Measurements from ENCODE around the gene PMM1. TPM values are rescaled to one million over a fixed set of nuclear protein-coding genes. Genes with fewer than 3 reads are reported as not detected.

The PMM1 gene
- total RNA-seq, 1 experiment from 2014 or later = 18.6 TPM

DNA sequence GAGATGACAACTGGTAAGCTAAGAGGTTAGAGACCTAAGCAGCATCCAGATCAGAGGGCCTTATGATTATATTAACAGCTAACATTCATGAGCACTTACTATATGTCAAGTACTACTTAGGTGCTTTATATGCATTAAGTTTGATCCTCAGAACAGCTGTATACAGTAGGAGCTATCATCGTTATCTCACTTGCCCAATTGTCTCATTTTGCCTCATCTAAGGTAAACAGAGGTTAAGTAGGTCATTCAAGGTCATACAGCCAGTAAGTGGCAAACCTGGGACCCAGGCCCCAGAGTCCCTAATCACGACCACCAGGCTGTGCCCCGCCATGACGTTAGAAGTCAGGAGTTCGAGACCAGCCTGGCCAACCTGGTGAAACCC, 40.8 kb downstream of the PMM1 start:
- Histone ChIP-seq H3K36me3 (ENCODE audit: low read depth, low read length) (no peaks in the 10 kb centered on the region), H2AFZ (ENCODE audit: low read length) (no peak overlapping the region), H3K79me2 (ENCODE audit: low read length) (peaks cover 5% of the 10 kb centered on the region), H3K9ac (ENCODE audit: low read length) (no peak overlapping the region), H3K4me1 (ENCODE audit: insufficient read depth, low read length) (0 out of 2 replicates have a peak, but pooled peaks cover 6% of the 10 kb centered on the region), H3K27me3 (ENCODE audit: low read length) (no peaks in the 10 kb centered on the region), H4K20me1 (ENCODE audit: low read length) (no peaks in the 10 kb centered on the region), H3K4me2 (ENCODE audit: low read length) (no peak overlapping the region), H3K4me3 (ENCODE audit: low read length) (no peak overlapping the region), H3K27ac (ENCODE audit: low read length) (no peak overlapping the region), H3K9me2 (replicated peaks; ENCODE audit: low read length) (no peaks in the 10 kb centered on the region), H3K9me3 (ENCODE audit: low read length) (no peaks in the 10 kb centered on the region), H3F3A (ENCODE audit: low read length, unreplicated experiment) (no peaks in the 10 kb centered on the region)
- no peak for DNase-seq
- BruUV-seq (replicated peaks) = no TSS peak
- POLR2A ChIA-PET (ENCODE audit: unreplicated experiment) = no interaction called here
- ATAC-seq = no peak
- intact Hi-C loops (cut with micrococcal nuclease) = no loop called here
- CTCF ChIA-PET = no interaction called here
- TF ChIP-seq EZH2phosphoT487 (IDR thresholded peaks at IDR 0.05; ENCODE audit: borderline replicate concordance, low read length) = no peak
- TF ChIP-seq EZH2 (IDR thresholded peaks at IDR 0.05; ENCODE audit: low read length, unreplicated experiment) = no peak
- TF ChIP-seq, protein P1, sequence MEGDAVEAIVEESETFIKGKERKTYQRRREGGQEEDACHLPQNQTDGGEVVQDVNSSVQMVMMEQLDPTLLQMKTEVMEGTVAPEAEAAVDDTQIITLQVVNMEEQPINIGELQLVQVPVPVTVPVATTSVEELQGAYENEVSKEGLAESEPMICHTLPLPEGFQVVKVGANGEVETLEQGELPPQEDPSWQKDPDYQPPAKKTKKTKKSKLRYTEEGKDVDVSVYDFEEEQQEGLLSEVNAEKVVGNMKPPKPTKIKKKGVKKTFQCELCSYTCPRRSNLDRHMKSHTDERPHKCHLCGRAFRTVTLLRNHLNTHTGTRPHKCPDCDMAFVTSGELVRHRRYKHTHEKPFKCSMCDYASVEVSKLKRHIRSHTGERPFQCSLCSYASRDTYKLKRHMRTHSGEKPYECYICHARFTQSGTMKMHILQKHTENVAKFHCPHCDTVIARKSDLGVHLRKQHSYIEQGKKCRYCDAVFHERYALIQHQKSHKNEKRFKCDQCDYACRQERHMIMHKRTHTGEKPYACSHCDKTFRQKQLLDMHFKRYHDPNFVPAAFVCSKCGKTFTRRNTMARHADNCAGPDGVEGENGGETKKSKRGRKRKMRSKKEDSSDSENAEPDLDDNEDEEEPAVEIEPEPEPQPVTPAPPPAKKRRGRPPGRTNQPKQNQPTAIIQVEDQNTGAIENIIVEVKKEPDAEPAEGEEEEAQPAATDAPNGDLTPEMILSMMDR (conservative IDR thresholded peaks at IDR 0.05; ENCODE audit: low read depth, low read length) = no peak

DNA sequence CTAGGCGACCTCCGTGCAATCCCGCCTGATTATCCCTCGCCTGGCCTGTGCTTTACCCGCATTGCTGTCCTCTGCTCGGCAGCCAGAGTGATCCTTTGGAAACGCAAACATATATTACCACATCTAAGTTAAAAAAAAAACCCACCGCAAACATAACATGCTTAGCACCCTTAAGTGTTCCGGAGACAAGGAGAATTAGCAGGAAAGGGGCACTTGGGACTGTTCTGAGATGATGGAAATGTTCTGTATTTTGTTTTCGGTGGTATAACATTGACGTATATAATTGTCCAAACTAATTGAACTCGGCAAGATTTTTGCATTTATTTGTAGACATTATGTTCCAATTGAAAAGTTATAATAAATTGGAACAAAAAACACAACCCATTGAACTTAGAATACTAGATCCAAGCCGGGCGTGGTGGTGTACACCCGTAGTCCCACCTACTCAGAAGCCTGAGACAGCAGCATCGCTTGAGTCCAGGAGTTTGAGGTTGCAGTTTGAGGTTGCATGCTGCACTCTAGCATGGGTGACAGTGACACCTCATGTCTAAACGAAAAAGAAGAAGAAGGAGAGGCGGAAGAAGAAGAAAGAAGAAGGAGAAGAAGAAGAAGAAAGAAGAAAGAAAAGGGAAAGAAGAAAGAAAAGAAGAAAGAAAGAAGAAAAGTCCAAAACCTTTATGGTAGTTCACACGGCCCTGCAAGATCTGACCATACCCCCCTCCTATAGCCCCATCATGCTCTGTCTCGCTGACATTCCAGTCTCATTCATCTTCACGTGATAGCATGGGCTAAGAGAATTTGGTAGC, 44.8 kb downstream of the PMM1 start:
- Histone ChIP-seq H3K79me2 (ENCODE audit: low read length) (peaks cover 44% of the 10 kb centered on the region), H3F3A (ENCODE audit: low read length, unreplicated experiment) (no peaks in the 10 kb centered on the region), H3K4me3 (ENCODE audit: low read length) (peak overlapping the region; percentile 98), H3K9me2 (replicated peaks; ENCODE audit: low read length) (no peaks in the 10 kb centered on the region), H3K4me2 (ENCODE audit: low read length) (peak overlapping the region; percentile 98), H4K20me1 (ENCODE audit: low read length) (peaks cover 20% of the 10 kb centered on the region), H3K9me3 (ENCODE audit: low read length) (no peaks in the 10 kb centered on the region), H3K27me3 (ENCODE audit: low read length) (no peaks in the 10 kb centered on the region), H3K27ac (ENCODE audit: low read length) (no peak overlapping the region), H3K36me3 (ENCODE audit: low read depth, low read length) (no peaks in the 10 kb centered on the region), H3K9ac (ENCODE audit: low read length) (peak overlapping the region; percentile 8; the same call in 1 of the 2 replicates), H3K4me1 (ENCODE audit: insufficient read depth, low read length) (0 out of 2 replicates have a peak, but pooled peaks cover 6% of the 10 kb centered on the region), H2AFZ (ENCODE audit: low read length) (peak overlapping the region; percentile 71)
- CTCF ChIA-PET = no interaction called here
- no peak for TF ChIP-seq EZH2phosphoT487 (IDR thresholded peaks at IDR 0.05; ENCODE audit: borderline replicate concordance, low read length)
- ATAC-seq (no peak), DNase-seq (no peak)
- intact Hi-C loops (cut with micrococcal nuclease) = no loop called here
- POLR2A ChIA-PET (ENCODE audit: unreplicated experiment) = no interaction called here
- BruUV-seq (replicated peaks) = TSS peak; percentile 83

DNA sequence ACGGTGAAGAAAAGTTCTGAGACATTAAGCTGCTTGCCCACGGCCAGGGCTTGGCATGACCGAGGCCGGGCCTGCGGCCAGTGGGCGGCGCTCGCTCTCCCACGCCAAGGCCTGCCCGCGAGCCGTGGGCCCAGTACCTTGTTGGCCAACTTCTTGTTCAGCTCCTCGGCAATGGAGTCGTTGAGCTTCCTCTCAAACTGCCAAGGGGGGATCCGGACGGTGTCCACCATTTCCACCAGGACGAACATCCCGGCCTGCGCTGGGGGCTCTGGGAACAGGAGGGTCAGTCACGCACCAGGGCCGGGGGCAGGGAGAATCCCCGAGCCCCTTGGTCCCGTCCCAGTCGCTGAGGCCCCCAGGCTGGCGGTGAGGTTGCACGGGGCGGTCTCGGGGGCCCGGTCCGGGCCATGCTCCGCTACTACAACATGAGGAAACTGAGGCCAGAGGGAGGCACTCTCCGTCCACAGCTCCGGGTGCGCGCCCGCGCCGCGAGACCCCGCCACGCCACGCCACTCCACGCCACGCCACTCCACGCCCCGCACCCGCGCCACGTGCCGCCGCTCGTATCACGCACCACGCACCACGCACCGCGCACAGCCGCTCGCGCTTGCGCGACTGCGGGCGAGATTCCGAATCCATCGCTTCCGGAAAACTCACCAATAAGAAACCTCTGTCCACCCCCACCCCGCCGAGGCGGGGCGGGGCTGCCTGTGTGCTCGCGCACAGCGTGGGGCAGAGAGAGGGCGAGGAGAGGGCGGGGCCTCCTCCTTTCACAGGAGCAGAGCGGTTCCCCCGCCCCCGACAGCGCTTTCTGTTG, 45.6 kb downstream of the PMM1 start, which contains the start of gene POLR3H:
POLR3H (minus strand) TSS at position 617 of the 817 bp plus-strand sequence; CDS start at position 248, 369 bp downstream.
- H3K4me1 ChIP-seq (ENCODE audit: insufficient read depth, low read length) = 0 out of 2 replicates have a peak, but pooled peaks cover 6% of the 10 kb centered on the region
- CTCF ChIA-PET = interaction anchor here (0.5 to 1.2 kb wide), 2 partner anchors 45 to 254 kb away, joined by 3 to 11 read pairs; partner anchors contain the start of gene PMM1
- peak within 1 kb of the TSS; percentile 82 for H2AFZ ChIP-seq (ENCODE audit: low read length)
- TF ChIP-seq EZH2phosphoT487 (IDR thresholded peaks at IDR 0.05; ENCODE audit: borderline replicate concordance, low read length) (peak; percentile 89), EZH2 (IDR thresholded peaks at IDR 0.05; ENCODE audit: low read length, unreplicated experiment) (no peak)
- TF ChIP-seq, protein P1 (conservative IDR thresholded peaks at IDR 0.05; ENCODE audit: low read depth, low read length) = peak; percentile 73
- H3K9me3 ChIP-seq (ENCODE audit: low read length) = no peaks in the 10 kb centered on the region
- peak; percentile 96 for DNase-seq
- peak within 1 kb of the TSS; percentile 98 for H3K4me3 ChIP-seq (ENCODE audit: low read length)
- no peaks in the 10 kb centered on the region for H3K9me2 ChIP-seq (replicated peaks; ENCODE audit: low read length)
- POLR2A ChIA-PET (ENCODE audit: unreplicated experiment) = no interaction called here
- H3K27me3 ChIP-seq (ENCODE audit: low read length) = no peaks in the 10 kb centered on the region
- H3K9ac ChIP-seq (ENCODE audit: low read length) = peak within 1 kb of the TSS; percentile 98
- H3K79me2 ChIP-seq (ENCODE audit: low read length) = peaks cover 52% of the 10 kb centered on the region
- peaks cover 20% of the 10 kb centered on the region for H4K20me1 ChIP-seq (ENCODE audit: low read length)
- H3K4me2 ChIP-seq (ENCODE audit: low read length) = peak within 1 kb of the TSS; percentile 98
- no peaks in the 10 kb centered on the region for H3F3A ChIP-seq (ENCODE audit: low read length, unreplicated experiment)
- peak; percentile 95 for ATAC-seq
- peak within 1 kb of the TSS; percentile 57 for H3K27ac ChIP-seq (ENCODE audit: low read length)
- intact Hi-C loops (cut with micrococcal nuclease) = no loop called here
- BruUV-seq (replicated peaks) = TSS peak; percentile 48
- no peaks in the 10 kb centered on the region for H3K36me3 ChIP-seq (ENCODE audit: low read depth, low read length)

All from PC-3 (cell line).